ENCODE measurements around the gene SEPTIN5. TPM values are rescaled to one million over a fixed set of nuclear protein-coding genes. Genes with fewer than 3 reads are reported as not detected.

Gene SEPTIN5
- total RNA-seq, 1 donor from 2014 or later: 47.7 TPM

GRCh38 chr22:19748991-19749664, 34.8 kb downstream of the SEPTIN5 start:
- DNase-seq (ENCODE audit: low spot score): no peak

- no peak for DNase-seq (ENCODE audit: low spot score)
Measured at GRCh38 chr22:19749876-19750275, 35.6 kb downstream of the SEPTIN5 start.

- DNase-seq (ENCODE audit: low spot score): no peak
Measured at GRCh38 chr22:19750507-19751490, 36.5 kb downstream of the SEPTIN5 start.

GRCh38 chr22:19751497-19752245, 37.4 kb downstream of the SEPTIN5 start:
- DNase-seq (ENCODE audit: low spot score): no peak

- DNase-seq (ENCODE audit: low spot score): no peak
Measured at GRCh38 chr22:19753090-19753842, 39.0 kb downstream of the SEPTIN5 start.

GRCh38 chr22:19753996-19754700, 39.8 kb downstream of the SEPTIN5 start:
- no peak for DNase-seq (ENCODE audit: low spot score)

- no peak for DNase-seq (ENCODE audit: low spot score)
Measured at GRCh38 chr22:19754701-19755144, 40.4 kb downstream of the SEPTIN5 start.

- DNase-seq (ENCODE audit: low spot score): no peak
Measured at GRCh38 chr22:19755145-19755710, 40.9 kb downstream of the SEPTIN5 start.

GRCh38 chr22:19755722-19756287, 41.5 kb downstream of the SEPTIN5 start:
- DNase-seq (ENCODE audit: low spot score): no peak

GRCh38 chr22:19756288-19757128, 42.2 kb downstream of the SEPTIN5 start:
- DNase-seq (ENCODE audit: low spot score): no peak

- no peak for DNase-seq (ENCODE audit: low spot score)
Measured at GRCh38 chr22:19757140-19757984, 43.1 kb downstream of the SEPTIN5 start.

- DNase-seq (ENCODE audit: low spot score): no peak
Measured at GRCh38 chr22:19757985-19758895, 43.9 kb downstream of the SEPTIN5 start.

GRCh38 chr22:19758896-19759426, 44.7 kb downstream of the SEPTIN5 start:
- DNase-seq (ENCODE audit: low spot score): no peak

GRCh38 chr22:19759427-19760057, 45.2 kb downstream of the SEPTIN5 start:
- DNase-seq (ENCODE audit: low spot score): no peak

GRCh38 chr22:19760058-19760950, 46.0 kb downstream of the SEPTIN5 start, which contains the start of gene TBX1:
Gene TBX1 (plus strand): TSS chr22:19760778. CDS start chr22:19760844, 66 bp downstream.
- DNase-seq (ENCODE audit: low spot score): no peak

Data from umbilical cord (tissue), 2 donors.